Measurements from ENCODE around the gene PTPN5. TPM values are rescaled to one million over a fixed set of nuclear protein-coding genes. Genes with fewer than 3 reads are reported as not detected.

Gene PTPN5
- total RNA-seq, 2 donors from 2014 or later = not detected

GRCh38 chr11:18745251-18745650 lies 46.3 kb downstream of the PTPN5 start:
- H3K36me3 Mint-ChIP-seq (ENCODE audit: insufficient read depth in 2 of 2) = no peaks in the 10 kb centered on the region
- no peaks in the 10 kb centered on the region for H3K9me3 Mint-ChIP-seq
- H3K27ac Mint-ChIP-seq = no peak overlapping the region
- ATAC-seq (replicated peaks in 1 of 2) = no peak
- no peak for DNase-seq
- no peaks in the 10 kb centered on the region for H3K4me1 Mint-ChIP-seq (ENCODE audit: low read depth)
- no peaks in the 10 kb centered on the region for H3K27me3 Mint-ChIP-seq (ENCODE audit: low read depth)
- H3K4me3 Mint-ChIP-seq = no peak overlapping the region

GRCh38 chr11:18743900-18744514 lies 47.6 kb downstream of the PTPN5 start:
- Mint-ChIP-seq H3K4me1 (ENCODE audit: low read depth) (no peaks in the 10 kb centered on the region), H3K27ac (no peak overlapping the region), H3K27me3 (ENCODE audit: low read depth) (no peaks in the 10 kb centered on the region), H3K36me3 (ENCODE audit: insufficient read depth in 2 of 2) (no peaks in the 10 kb centered on the region), H3K4me3 (no peak overlapping the region), H3K9me3 (no peaks in the 10 kb centered on the region)
- DNase-seq (no peak), ATAC-seq (replicated peaks in 1 of 2) (no peak)

GRCh38 chr11:18743365-18743764 lies 48.2 kb downstream of the PTPN5 start:
- DNase-seq (no peak), ATAC-seq (replicated peaks in 1 of 2) (no peak)
- H3K4me3 Mint-ChIP-seq = no peak overlapping the region
- no peak overlapping the region for H3K27ac Mint-ChIP-seq
- no peaks in the 10 kb centered on the region for H3K4me1 Mint-ChIP-seq (ENCODE audit: low read depth)
- no peaks in the 10 kb centered on the region for H3K9me3 Mint-ChIP-seq
- H3K36me3 Mint-ChIP-seq (ENCODE audit: insufficient read depth in 2 of 2) = no peaks in the 10 kb centered on the region
- H3K27me3 Mint-ChIP-seq (ENCODE audit: low read depth) = no peaks in the 10 kb centered on the region

- no peaks in the 10 kb centered on the region for H3K9me3 Mint-ChIP-seq
- DNase-seq (no peak), ATAC-seq (replicated peaks in 1 of 2) (no peak)
- no peaks in the 10 kb centered on the region for H3K27me3 Mint-ChIP-seq (ENCODE audit: low read depth)
- no peak overlapping the region for H3K4me3 Mint-ChIP-seq
- no peaks in the 10 kb centered on the region for H3K36me3 Mint-ChIP-seq (ENCODE audit: insufficient read depth in 2 of 2)
- H3K27ac Mint-ChIP-seq = no peak overlapping the region
- H3K4me1 Mint-ChIP-seq (ENCODE audit: low read depth) = no peaks in the 10 kb centered on the region
These were observed 49.8 kb downstream of the PTPN5 start for GRCh38 chr11:18741783-18742182.

GRCh38 chr11:18739685-18740084 lies 51.9 kb downstream of the PTPN5 start:
- H3K27ac Mint-ChIP-seq = no peak overlapping the region
- no peak overlapping the region for H3K4me3 Mint-ChIP-seq
- no peaks in the 10 kb centered on the region for H3K4me1 Mint-ChIP-seq (ENCODE audit: low read depth)
- H3K36me3 Mint-ChIP-seq (ENCODE audit: insufficient read depth in 2 of 2) = no peaks in the 10 kb centered on the region
- H3K9me3 Mint-ChIP-seq = no peaks in the 10 kb centered on the region
- peaks cover 8% of the 10 kb centered on the region for H3K27me3 Mint-ChIP-seq (ENCODE audit: low read depth)
- DNase-seq = no peak
- no peak for ATAC-seq (replicated peaks in 1 of 2)

GRCh38 chr11:18737642-18738041 lies 54.0 kb downstream of the PTPN5 start:
- DNase-seq (no peak), ATAC-seq (replicated peaks in 1 of 2) (no peak)
- Mint-ChIP-seq H3K27me3 (ENCODE audit: low read depth) (peaks cover 8% of the 10 kb centered on the region), H3K4me1 (ENCODE audit: low read depth) (no peaks in the 10 kb centered on the region), H3K9me3 (no peaks in the 10 kb centered on the region), H3K4me3 (no peak overlapping the region), H3K27ac (no peak overlapping the region), H3K36me3 (ENCODE audit: insufficient read depth in 2 of 2) (no peaks in the 10 kb centered on the region)

GRCh38 chr11:18736590-18737148 lies 54.9 kb downstream of the PTPN5 start:
- Mint-ChIP-seq H3K4me3 (no peak overlapping the region), H3K27ac (no peak overlapping the region), H3K36me3 (ENCODE audit: insufficient read depth in 2 of 2) (no peaks in the 10 kb centered on the region), H3K27me3 (ENCODE audit: low read depth) (peaks cover 8% of the 10 kb centered on the region), H3K4me1 (ENCODE audit: low read depth) (peaks cover 6% of the 10 kb centered on the region), H3K9me3 (no peaks in the 10 kb centered on the region)
- ATAC-seq (replicated peaks in 1 of 2) (no peak), DNase-seq (no peak)

GRCh38 chr11:18733202-18733601 lies 58.4 kb downstream of the PTPN5 start:
- H3K4me3 Mint-ChIP-seq = no peak overlapping the region
- H3K27me3 Mint-ChIP-seq (ENCODE audit: low read depth) = peaks cover 8% of the 10 kb centered on the region
- H3K9me3 Mint-ChIP-seq = no peaks in the 10 kb centered on the region

GRCh38 chr11:18731949-18732821 lies 59.4 kb downstream of the PTPN5 start:
- Mint-ChIP-seq H3K4me3 (no peak overlapping the region), H3K4me1 (ENCODE audit: low read depth) (peaks cover 15% of the 10 kb centered on the region), H3K27ac (no peak overlapping the region), H3K9me3 (no peaks in the 10 kb centered on the region), H3K36me3 (ENCODE audit: insufficient read depth in 2 of 2) (no peaks in the 10 kb centered on the region), H3K27me3 (ENCODE audit: low read depth) (peaks cover 8% of the 10 kb centered on the region)
- peak; percentile 54 to 66 for ATAC-seq (replicated peaks in 1 of 2)
- DNase-seq = peak; percentile 57 to 70

More at GRCh38 chr11:18733202-18733601, 58.4 kb downstream of the PTPN5 start:
- DNase-seq (no peak), ATAC-seq (replicated peaks in 1 of 2) (no peak)
- no peak overlapping the region for H3K27ac Mint-ChIP-seq
- no peaks in the 10 kb centered on the region for H3K36me3 Mint-ChIP-seq (ENCODE audit: insufficient read depth in 2 of 2)
- peaks cover 8% of the 10 kb centered on the region for H3K4me1 Mint-ChIP-seq (ENCODE audit: low read depth)

- H3K27me3 Mint-ChIP-seq (ENCODE audit: low read depth) = peaks cover 8% of the 10 kb centered on the region
- ATAC-seq (replicated peaks in 1 of 2) (no peak), DNase-seq (no peak)
- H3K4me1 Mint-ChIP-seq (ENCODE audit: low read depth) = peaks cover 15% of the 10 kb centered on the region
- H3K27ac Mint-ChIP-seq = no peak overlapping the region
- H3K9me3 Mint-ChIP-seq = no peaks in the 10 kb centered on the region
- H3K4me3 Mint-ChIP-seq = no peak overlapping the region
- H3K36me3 Mint-ChIP-seq (ENCODE audit: insufficient read depth in 2 of 2) = no peaks in the 10 kb centered on the region
These were observed 60.2 kb downstream of the PTPN5 start for GRCh38 chr11:18731441-18731840.

- H3K9me3 Mint-ChIP-seq = no peaks in the 10 kb centered on the region
- ATAC-seq (replicated peaks in 1 of 2) (no peak), DNase-seq (no peak)
- no peaks in the 10 kb centered on the region for H3K27me3 Mint-ChIP-seq (ENCODE audit: low read depth)
- H3K4me3 Mint-ChIP-seq = no peak overlapping the region
- no peak overlapping the region for H3K27ac Mint-ChIP-seq
- peaks cover 15% of the 10 kb centered on the region for H3K4me1 Mint-ChIP-seq (ENCODE audit: low read depth)
- H3K36me3 Mint-ChIP-seq (ENCODE audit: insufficient read depth in 2 of 2) = no peaks in the 10 kb centered on the region
These were observed 61.6 kb downstream of the PTPN5 start for GRCh38 chr11:18730020-18730419.

GRCh38 chr11:18729426-18729825 lies 62.2 kb downstream of the PTPN5 start:
- Mint-ChIP-seq H3K27ac (no peak overlapping the region), H3K36me3 (ENCODE audit: insufficient read depth in 2 of 2) (no peaks in the 10 kb centered on the region), H3K4me1 (ENCODE audit: low read depth) (peaks cover 15% of the 10 kb centered on the region), H3K27me3 (ENCODE audit: low read depth) (no peaks in the 10 kb centered on the region), H3K9me3 (no peaks in the 10 kb centered on the region), H3K4me3 (no peak overlapping the region)
- ATAC-seq (replicated peaks in 1 of 2) = no peak
- DNase-seq = no peak

- ATAC-seq (replicated peaks in 1 of 2) (no peak), DNase-seq (no peak)
- no peak overlapping the region for H3K4me3 Mint-ChIP-seq
- no peaks in the 10 kb centered on the region for H3K27me3 Mint-ChIP-seq (ENCODE audit: low read depth)
- H3K4me1 Mint-ChIP-seq (ENCODE audit: low read depth) = peaks cover 15% of the 10 kb centered on the region
- no peak overlapping the region for H3K27ac Mint-ChIP-seq
- H3K9me3 Mint-ChIP-seq = no peaks in the 10 kb centered on the region
- H3K36me3 Mint-ChIP-seq (ENCODE audit: insufficient read depth in 2 of 2) = no peaks in the 10 kb centered on the region
These were observed 62.9 kb downstream of the PTPN5 start for GRCh38 chr11:18728658-18729057.

All from activated T-cell treated with anti-CD3 and anti-CD28 coated beads, Interleukin-2, amount 50 U/mL, for 72 hours (primary cell).